A549 (cell line): ENCODE measurements around the gene ADAMTS19.

Experiments used
- CTCF ChIP-seq: fragments of >200 bp; sonication (Bioruptor Twin); formaldehyde crosslinking; IDR thresholded peaks from 3 replicates; pipeline ENCODE4 v1.5.1; 2016
- TFCP2L1 ChIP-seq: fragments of 250-450 bp; sonication (Bioruptor Pico); IDR thresholded peaks from 2 replicates; pipeline ENCODE4 v1.5.0; 2021; ENCODE audit warnings: mild to moderate bottlenecking

DNA sequence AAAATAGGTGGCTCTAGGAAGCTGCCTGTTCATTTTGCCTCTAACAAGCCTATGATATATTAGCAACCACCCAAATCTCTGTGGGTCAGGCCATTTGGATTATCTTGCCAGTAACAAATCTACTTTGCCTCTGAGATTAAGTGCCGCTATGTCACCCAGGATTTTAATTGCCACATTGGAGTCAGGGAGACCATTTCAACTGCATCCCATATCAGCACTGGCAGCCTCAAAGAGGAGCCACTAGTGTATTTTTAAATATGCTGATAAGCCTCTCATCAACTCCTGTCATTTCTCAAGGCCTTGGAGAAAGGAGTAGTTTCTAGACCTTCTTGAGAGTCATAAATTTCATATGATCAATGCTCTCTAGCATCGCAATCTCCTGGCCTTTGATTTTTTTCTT lies 12.1 kb upstream of the ADAMTS19 start:
- no peak for TF ChIP-seq CTCF
- TF ChIP-seq TFCP2L1 (CRISPR knock-in tag), result no peak
